K562 (cell line): Measurements from ENCODE around the gene ANKS1B.

Experiments
- CEBPG ChIP-seq, 3 experiments: fragments of 200-800 bp in 1 of 3; sonication (Bioruptor generic) in 1 of 3; sonication (generic) in 1 of 3; formaldehyde crosslinking in 1 of 3; IDR thresholded peaks in 2 of 3; conservative IDR thresholded peaks in 1 of 3; 2 replicates each; pipeline versions ENCODE4 v1.6.1 to v1.8.0; 2016 to 2022; ENCODE audit warnings: missing compliant biosample characterization in 2 of 3, missing genetic modification characterization in 2 of 3, mild to moderate bottlenecking in 1 of 3, missing genetic modification reagents in 1 of 3
- RFX5 ChIP-seq: IDR thresholded peaks from 2 replicates; pipeline ENCODE4 v1.6.1; 2011; ENCODE audit warnings: low read depth, mild to moderate bottlenecking, improper control_type of control experiment, low read length
- SLC30A9 ChIP-seq: fragments of 250-450 bp; sonication (Bioruptor Pico); IDR thresholded peaks from 2 replicates; pipeline ENCODE4 v1.8.0; 2022; ENCODE audit warnings: mild to moderate bottlenecking, moderate library complexity
- ZNF766 ChIP-seq: fragments of 200-800 bp; sonication (Bioruptor generic); conservative IDR thresholded peaks from 2 replicates; pipeline ENCODE4 v1.6.1; 2016; ENCODE audit warnings: missing genetic modification characterization, missing compliant biosample characterization

DNA sequence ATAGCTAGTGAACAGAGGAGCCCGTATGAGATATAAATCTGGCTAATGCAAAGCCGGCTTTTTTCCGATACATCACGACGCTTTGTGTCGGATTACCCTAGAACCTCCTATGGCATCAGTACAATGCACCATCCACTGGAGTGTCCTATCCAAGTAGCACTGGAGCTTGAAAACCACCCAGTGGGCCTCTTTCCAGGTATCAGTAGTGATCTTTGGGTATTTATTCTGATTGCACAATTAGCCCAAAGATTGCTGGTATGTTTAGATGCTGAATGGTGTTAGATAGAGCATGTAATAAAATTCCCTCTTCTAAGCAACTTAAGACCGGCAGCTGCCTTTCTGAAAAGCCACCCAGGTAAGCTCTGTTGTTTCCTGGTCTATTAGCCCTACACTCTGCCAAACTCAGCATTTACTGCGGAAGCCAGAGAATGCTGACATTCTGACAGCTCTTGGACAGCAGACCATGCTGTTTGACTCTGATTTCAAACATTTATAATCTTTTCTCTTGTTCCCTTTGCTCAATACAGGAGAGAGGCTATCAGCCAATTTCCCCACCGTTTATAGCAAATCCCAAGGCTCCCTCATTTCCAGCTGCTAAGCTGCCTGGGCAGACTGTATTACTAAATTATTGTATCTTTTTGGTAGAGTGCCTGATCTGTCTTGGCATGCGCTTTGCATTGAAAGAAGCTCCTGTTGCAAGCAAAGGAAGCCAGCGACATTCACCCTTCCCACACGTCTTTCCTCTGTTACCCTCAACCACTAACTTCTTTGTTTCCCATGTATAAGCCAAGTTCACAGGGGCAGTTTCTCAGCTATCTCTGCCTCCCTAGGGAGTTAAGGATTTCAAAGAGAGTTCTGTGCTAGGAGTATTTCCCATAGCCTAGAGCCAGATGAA, 725.4 kb downstream of the ANKS1B start:
- TF ChIP-seq SLC30A9 (CRISPR knock-in tag), result no peak
- no peak for TF ChIP-seq CEBPG (CRISPR knock-in tag; IDR thresholded peaks at IDR 0.05)
- TF ChIP-seq CEBPG (tag; conservative IDR thresholded peaks at IDR 0.05 in 1 of 2, IDR thresholded peaks at IDR 0.05 in 1 of 2), result no peak
- TF ChIP-seq ZNF766, result no peak
- no peak for TF ChIP-seq RFX5
